SK-N-MC (cell line): ENCODE measurements around the gene VWA7.

Experiments
- DNase-seq: peaks from one replicate; pipeline ENCODE4 v3.0.0-alpha.2; 2011; ENCODE audit warnings: low read depth, low spot score
- H3K27ac ChIP-seq: fragments of 200-600 bp; sonication (generic); 2 replicates; pipeline ENCODE4 v1.5.1; 2016; ENCODE audit warnings: mixed run types
- H3K36me3 ChIP-seq: fragments of 200-600 bp; sonication (generic); 2 replicates; pipeline ENCODE4 v1.6.1; 2017; ENCODE audit warnings: antibody characterized with exemption, low read length, mixed read lengths; ENCODE audit not compliant: insufficient read depth
- H3K4me3 ChIP-seq: fragments of 200-600 bp; sonication (generic); 2 replicates; pipeline ENCODE4 v1.5.1; 2016
- H3K9ac ChIP-seq: fragments of 200-600 bp; sonication (generic); 2 replicates; pipeline ENCODE4 v1.8.0; 2017; ENCODE audit warnings: mixed run types, mixed read lengths; ENCODE audit not compliant: insufficient read length
- H3K9me3 ChIP-seq: fragments of 200-600 bp; sonication (generic); 2 replicates; pipeline ENCODE4 v1.6.1; 2017; ENCODE audit warnings: low read depth, mild to moderate bottlenecking, antibody characterized with exemption, low read length, moderate library complexity, mixed read lengths
- EZH2 ChIP-seq: fragments of 200-600 bp; sonication (generic); IDR thresholded peaks from one replicate; pipeline ENCODE4 v1.6.1; 2017; ENCODE audit warnings: antibody characterized with exemption
- FOXP2 ChIP-seq: optimal IDR thresholded peaks from 2 replicates; pipeline ENCODE3; 2011; ENCODE audit warnings: mild to moderate bottlenecking, moderate library complexity; ENCODE audit not compliant: insufficient read depth; ENCODE audit errors: extremely low read length, control extremely low read depth
- POLR2AphosphoS5 ChIP-seq: IDR thresholded peaks from 2 replicates; pipeline ENCODE4 v1.6.1; 2012; ENCODE audit warnings: mild to moderate bottlenecking, low read depth, low read length, borderline replicate concordance

VWA7 gene

DNA sequence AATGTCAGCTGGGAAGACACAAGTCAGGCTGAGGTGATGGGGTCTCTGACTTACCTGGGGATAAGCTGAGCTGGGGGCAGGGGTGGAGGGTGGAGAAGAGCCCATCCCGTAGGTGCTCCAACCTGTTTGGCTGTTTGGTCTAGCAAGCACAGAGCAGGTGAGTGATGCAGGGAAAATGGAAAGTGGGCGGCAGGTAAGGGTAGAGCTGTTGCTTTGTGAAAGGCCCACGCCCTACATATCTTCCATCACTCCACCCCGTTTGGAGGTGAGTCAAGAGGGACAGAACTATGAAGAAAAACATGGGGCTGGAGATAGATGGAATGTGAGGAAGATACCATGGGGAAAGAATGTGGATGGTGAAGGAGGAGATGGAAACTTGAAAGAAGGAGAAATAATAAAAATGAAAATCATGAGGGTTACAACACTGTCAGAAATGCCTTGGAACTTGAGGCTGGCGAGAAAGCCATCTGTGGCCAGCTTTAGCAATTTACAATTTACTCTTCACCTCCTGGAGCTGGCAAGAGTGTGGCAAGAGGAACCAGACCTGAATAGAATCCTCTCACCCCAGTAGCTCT, 56.8 kb downstream of the VWA7 start:
- Histone ChIP-seq H3K9ac (no peak overlapping the region), H3K36me3 (no peaks in the 10 kb centered on the region), H3K27ac (no peak overlapping the region), H3K9me3 (no peaks in the 10 kb centered on the region), H3K4me3 (no peak overlapping the region)
- no peak for DNase-seq
- TF ChIP-seq POLR2AphosphoS5 (no peak), FOXP2 (no peak), EZH2 (no peak)

DNA sequence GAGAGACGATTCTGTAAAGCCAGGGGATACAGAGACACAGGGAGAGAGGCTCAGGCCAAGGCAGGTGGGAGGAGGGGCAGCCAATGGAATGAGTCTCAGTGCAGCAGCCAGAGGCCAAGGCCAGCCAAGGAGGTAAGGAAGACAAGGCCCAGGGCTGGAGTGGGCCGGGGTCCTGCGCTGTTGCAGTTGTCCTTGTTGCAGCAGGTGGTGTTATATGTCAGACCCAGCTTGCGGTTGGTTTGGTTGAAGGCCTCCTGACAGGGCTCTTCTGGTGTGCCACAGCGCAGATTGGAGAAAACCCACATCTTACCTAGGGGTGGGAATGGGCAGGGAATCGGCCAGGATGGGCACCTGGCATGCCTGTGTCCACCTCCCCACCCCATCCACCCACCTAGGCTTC, 58.1 kb downstream of the VWA7 start:
- no peak overlapping the region for H3K9ac ChIP-seq
- H3K36me3 ChIP-seq: no peaks in the 10 kb centered on the region
- DNase-seq: no peak
- TF ChIP-seq EZH2 (no peak), FOXP2 (no peak), POLR2AphosphoS5 (no peak)
- no peaks in the 10 kb centered on the region for H3K9me3 ChIP-seq
- H3K4me3 ChIP-seq: no peak overlapping the region
- H3K27ac ChIP-seq: no peak overlapping the region

DNA sequence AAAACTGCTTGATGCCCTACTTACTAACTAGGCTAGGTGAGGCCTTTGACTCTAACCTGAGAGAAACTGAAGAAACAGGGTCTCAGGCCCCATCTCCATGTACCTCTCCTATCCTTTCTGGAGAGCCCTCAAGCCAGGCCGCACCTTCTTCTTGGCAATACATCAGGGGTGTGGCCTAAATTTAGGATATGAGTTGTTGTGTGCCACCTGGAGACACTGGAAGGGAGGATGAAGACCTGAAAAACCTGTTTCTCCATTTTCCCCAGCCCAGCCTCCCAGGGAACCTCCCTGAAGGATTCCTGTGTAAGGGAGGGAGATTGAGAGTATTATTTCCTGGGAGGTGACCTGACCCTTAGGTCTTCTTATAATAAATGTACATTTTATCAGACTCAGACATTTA, 58.9 kb downstream of the VWA7 start:
- no peak overlapping the region for H3K9ac ChIP-seq
- no peak overlapping the region for H3K4me3 ChIP-seq
- TF ChIP-seq FOXP2: no peak
- TF ChIP-seq POLR2AphosphoS5: no peak
- no peaks in the 10 kb centered on the region for H3K9me3 ChIP-seq
- no peak for DNase-seq
- H3K27ac ChIP-seq: no peak overlapping the region
- H3K36me3 ChIP-seq: no peaks in the 10 kb centered on the region

DNA sequence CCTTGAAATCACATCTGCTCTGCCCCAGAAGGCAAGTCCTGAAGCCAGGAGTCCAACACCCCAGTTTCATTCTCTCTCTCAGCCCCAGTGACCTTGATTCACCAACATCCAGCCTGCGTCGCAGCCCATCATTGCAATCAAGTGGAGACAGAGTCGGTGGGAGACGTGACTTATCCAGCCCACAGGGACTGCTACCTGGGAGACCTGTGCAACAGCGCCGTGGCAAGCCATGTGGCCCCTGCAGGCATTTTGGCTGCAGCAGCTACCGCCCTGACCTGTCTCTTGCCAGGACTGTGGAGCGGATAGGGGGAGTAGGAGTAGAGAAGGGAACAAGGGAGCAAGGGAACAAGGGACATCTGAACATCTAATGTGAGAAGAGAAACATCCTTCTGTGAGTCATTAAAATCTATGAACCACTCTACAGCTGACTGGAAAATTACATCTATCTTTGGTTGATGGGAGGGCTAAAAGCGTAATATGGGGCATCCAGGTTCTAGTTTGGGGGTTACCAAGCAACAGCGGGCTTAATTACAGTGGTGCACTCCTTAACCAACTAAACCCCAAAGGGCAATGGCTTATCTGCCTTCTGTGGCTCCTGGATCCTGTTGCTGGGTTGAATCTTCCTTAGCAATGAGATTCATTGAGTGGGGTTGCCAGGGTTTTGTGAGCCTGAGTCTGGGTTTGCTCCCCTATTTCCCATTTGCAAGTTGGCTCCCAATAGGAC, 59.5 kb downstream of the VWA7 start:
- no peak overlapping the region for H3K4me3 ChIP-seq
- DNase-seq: no peak
- H3K36me3 ChIP-seq: no peaks in the 10 kb centered on the region
- H3K9me3 ChIP-seq: no peaks in the 10 kb centered on the region
- H3K9ac ChIP-seq: no peak overlapping the region
- H3K27ac ChIP-seq: no peak overlapping the region
- TF ChIP-seq FOXP2 (no peak), POLR2AphosphoS5 (no peak), EZH2 (no peak)
